ENCODE measurements around the gene MICU1. TPM values are rescaled to one million over a fixed set of nuclear protein-coding genes. Genes with fewer than 3 reads are reported as not detected.
"Not testable (repeated sequence)": the region's sequence is repeated elsewhere in the genome, so short reads cannot be mapped to it uniquely, and the experiment has no call there.

Gene MICU1
- total RNA-seq, 2 experiments from 2014 or later = 9.4 to 12.1 TPM

DNA sequence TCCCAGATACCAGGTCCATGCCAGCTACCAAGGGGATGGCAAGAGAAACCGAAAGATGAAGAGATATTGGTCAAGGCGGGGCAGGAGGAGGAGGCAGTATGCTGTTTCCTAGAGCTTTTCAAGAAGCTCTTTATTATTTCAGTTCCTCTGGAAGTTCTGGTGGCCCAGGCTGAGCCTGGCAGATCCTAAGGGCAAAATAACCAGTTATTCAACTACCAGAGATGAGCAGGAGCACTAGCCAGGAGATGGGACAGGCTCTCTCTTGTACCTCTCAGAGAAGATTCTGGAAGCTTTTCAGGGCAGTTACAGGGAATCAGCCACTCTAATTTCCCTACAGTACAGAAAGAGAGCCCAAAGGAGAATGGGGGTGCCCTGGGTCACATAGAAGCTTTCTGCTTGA lies 276.4 kb downstream of the MICU1 start:
- H3K4me1 Mint-ChIP-seq (ENCODE audit: low read depth) = peaks cover 48% of the 10 kb centered on the region
- peaks cover 50% of the 10 kb centered on the region for H3K36me3 ChIP-seq (ENCODE audit: insufficient read depth, low read length)
- H3K4me1 ChIP-seq (ENCODE audit: insufficient read depth, low read length) = peaks cover 29% of the 10 kb centered on the region
- POLR2A ChIA-PET = interaction anchor here (0.6 to 1.2 kb wide), 2 partner anchors 24 to 263 kb away, joined by 4 to 5 read pairs; no protein-coding TSS in a partner anchor
- H3K27ac Mint-ChIP-seq = peak overlapping the region; percentile 33
- no peaks in the 10 kb centered on the region for H3K9me3 Mint-ChIP-seq
- H3K36me3 Mint-ChIP-seq (ENCODE audit: low read depth) = peaks cover 51% of the 10 kb centered on the region
- H3K27me3 ChIP-seq (ENCODE audit: control insufficient read depth in 1 of 2, insufficient read depth in 2 of 2, low read length in 2 of 2) = no peaks in the 10 kb centered on the region
- intact Hi-C loops (cut with DNase I, micrococcal nuclease) = no loop called here
- ATAC-seq (ENCODE audit: poor library complexity) (no peak), DNase-seq (no peak)
- no peak overlapping the region for H3K27ac ChIP-seq (ENCODE audit: low read depth in 1 of 2, low read length in 2 of 2)
- CTCF ChIA-PET = interaction anchor here (1.4 kb wide), 1 partner anchor 12 kb away, joined by 7 read pairs; no protein-coding TSS in a partner anchor
- no peak overlapping the region for H3K4me3 ChIP-seq (ENCODE audit: low read length)
- TF ChIP-seq, protein P1, sequence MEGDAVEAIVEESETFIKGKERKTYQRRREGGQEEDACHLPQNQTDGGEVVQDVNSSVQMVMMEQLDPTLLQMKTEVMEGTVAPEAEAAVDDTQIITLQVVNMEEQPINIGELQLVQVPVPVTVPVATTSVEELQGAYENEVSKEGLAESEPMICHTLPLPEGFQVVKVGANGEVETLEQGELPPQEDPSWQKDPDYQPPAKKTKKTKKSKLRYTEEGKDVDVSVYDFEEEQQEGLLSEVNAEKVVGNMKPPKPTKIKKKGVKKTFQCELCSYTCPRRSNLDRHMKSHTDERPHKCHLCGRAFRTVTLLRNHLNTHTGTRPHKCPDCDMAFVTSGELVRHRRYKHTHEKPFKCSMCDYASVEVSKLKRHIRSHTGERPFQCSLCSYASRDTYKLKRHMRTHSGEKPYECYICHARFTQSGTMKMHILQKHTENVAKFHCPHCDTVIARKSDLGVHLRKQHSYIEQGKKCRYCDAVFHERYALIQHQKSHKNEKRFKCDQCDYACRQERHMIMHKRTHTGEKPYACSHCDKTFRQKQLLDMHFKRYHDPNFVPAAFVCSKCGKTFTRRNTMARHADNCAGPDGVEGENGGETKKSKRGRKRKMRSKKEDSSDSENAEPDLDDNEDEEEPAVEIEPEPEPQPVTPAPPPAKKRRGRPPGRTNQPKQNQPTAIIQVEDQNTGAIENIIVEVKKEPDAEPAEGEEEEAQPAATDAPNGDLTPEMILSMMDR (IDR thresholded peaks at IDR 0.05) = no peak
- no peaks in the 10 kb centered on the region for H3K27me3 Mint-ChIP-seq
- H3K4me3 Mint-ChIP-seq = peak overlapping the region; percentile 69
- H3K9me3 ChIP-seq (ENCODE audit: control insufficient read depth in 1 of 2, insufficient read depth in 1 of 2, low read length in 2 of 2) = no peaks in the 10 kb centered on the region

DNA sequence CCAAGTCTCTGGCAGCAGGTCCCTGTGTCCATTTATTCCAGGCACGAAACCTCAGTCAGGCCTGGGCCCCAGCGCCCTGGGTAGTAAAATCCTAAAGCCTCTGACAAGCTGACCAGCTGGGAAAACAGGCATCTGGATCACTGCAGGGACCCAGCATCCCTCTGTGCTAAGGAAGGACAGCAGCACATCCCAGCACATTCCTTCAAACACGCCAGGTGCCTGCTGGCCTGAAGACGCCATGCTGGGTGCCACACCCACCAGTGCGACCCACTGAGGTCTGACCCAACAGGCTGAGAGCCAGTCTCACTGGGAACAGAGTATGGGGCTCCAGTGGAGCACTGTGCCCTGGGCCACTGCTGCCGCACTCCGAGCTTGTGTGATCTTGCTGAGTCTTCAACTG lies 277.6 kb downstream of the MICU1 start:
- DNase-seq = no peak
- TF ChIP-seq, protein P1 (IDR thresholded peaks at IDR 0.05) = no peak
- CTCF ChIA-PET = no interaction called here
- intact Hi-C loops (cut with DNase I, micrococcal nuclease) = no loop called here
- Mint-ChIP-seq H3K4me1 (ENCODE audit: low read depth) (peaks cover 38% of the 10 kb centered on the region), H3K36me3 (ENCODE audit: low read depth) (peaks cover 54% of the 10 kb centered on the region), H3K4me3 (no peak overlapping the region), H3K27me3 (no peaks in the 10 kb centered on the region), H3K9me3 (no peaks in the 10 kb centered on the region), H3K27ac (no peak overlapping the region)
- Histone ChIP-seq H3K9me3 (ENCODE audit: control insufficient read depth in 1 of 2, insufficient read depth in 1 of 2, low read length in 2 of 2) (no peaks in the 10 kb centered on the region), H3K27me3 (ENCODE audit: control insufficient read depth in 1 of 2, insufficient read depth in 2 of 2, low read length in 2 of 2) (no peaks in the 10 kb centered on the region), H3K36me3 (ENCODE audit: insufficient read depth, low read length) (peaks cover 60% of the 10 kb centered on the region), H3K27ac (ENCODE audit: low read depth in 1 of 2, low read length in 2 of 2) (no peak overlapping the region), H3K4me3 (ENCODE audit: low read length) (no peak overlapping the region), H3K4me1 (ENCODE audit: insufficient read depth, low read length) (peaks cover 20% of the 10 kb centered on the region)
- no peak for ATAC-seq (ENCODE audit: poor library complexity)
- POLR2A ChIA-PET = interaction anchor here (1.0 kb wide), 1 partner anchor 28 kb away, joined by 3 read pairs; no protein-coding TSS in a partner anchor

- H3K4me3 Mint-ChIP-seq; ATAC-seq (ENCODE audit: poor library complexity); H3K9me3 ChIP-seq (ENCODE audit: control insufficient read depth in 1 of 2, insufficient read depth in 1 of 2, low read length in 2 of 2); H3K27ac ChIP-seq (ENCODE audit: low read depth in 1 of 2, low read length in 2 of 2); intact Hi-C loops (cut with DNase I, micrococcal nuclease); H3K4me3 ChIP-seq (ENCODE audit: low read length); H3K9me3 Mint-ChIP-seq; CTCF ChIA-PET; H3K27me3 Mint-ChIP-seq; H3K27ac Mint-ChIP-seq; H3K27me3 ChIP-seq (ENCODE audit: control insufficient read depth in 1 of 2, insufficient read depth in 2 of 2, low read length in 2 of 2); DNase-seq: not testable (repeated sequence)
- peaks cover 57% of the 10 kb centered on the region for H3K36me3 Mint-ChIP-seq (ENCODE audit: low read depth)
- POLR2A ChIA-PET = interaction anchor here (1.2 kb wide), 1 partner anchor 292 kb away, joined by 5 read pairs; no protein-coding TSS in a partner anchor
- H3K4me1 Mint-ChIP-seq (ENCODE audit: low read depth) = peaks cover 17% of the 10 kb centered on the region
- Histone ChIP-seq H3K4me1 (ENCODE audit: insufficient read depth, low read length) (peaks cover 13% of the 10 kb centered on the region), H3K36me3 (ENCODE audit: insufficient read depth, low read length) (peaks cover 64% of the 10 kb centered on the region)
These were observed 279.8 kb downstream of the MICU1 start for GRCh38 chr10:72346117-72346516.

- Histone ChIP-seq H3K27ac (ENCODE audit: low read depth in 1 of 2, low read length in 2 of 2) (no peak overlapping the region), H3K4me3 (ENCODE audit: low read length) (no peak overlapping the region), H3K9me3 (ENCODE audit: control insufficient read depth in 1 of 2, insufficient read depth in 1 of 2, low read length in 2 of 2) (no peaks in the 10 kb centered on the region), H3K36me3 (ENCODE audit: insufficient read depth, low read length) (peaks cover 59% of the 10 kb centered on the region), H3K4me1 (ENCODE audit: insufficient read depth, low read length) (peaks cover 20% of the 10 kb centered on the region), H3K27me3 (ENCODE audit: control insufficient read depth in 1 of 2, insufficient read depth in 2 of 2, low read length in 2 of 2) (no peaks in the 10 kb centered on the region)
- Mint-ChIP-seq H3K36me3 (ENCODE audit: low read depth) (peaks cover 57% of the 10 kb centered on the region), H3K4me3 (no peak overlapping the region), H3K9me3 (no peaks in the 10 kb centered on the region), H3K4me1 (ENCODE audit: low read depth) (peaks cover 22% of the 10 kb centered on the region), H3K27me3 (no peaks in the 10 kb centered on the region), H3K27ac (no peak overlapping the region)
- CTCF ChIA-PET = interaction anchor here (0.7 kb wide), 1 partner anchor 572 kb away, joined by 5 read pairs; no protein-coding TSS in a partner anchor
- POLR2A ChIA-PET = interaction anchor here (1.2 kb wide), 1 partner anchor 291 kb away, joined by 5 read pairs; no protein-coding TSS in a partner anchor
- ATAC-seq (ENCODE audit: poor library complexity) (no peak), DNase-seq (no peak)
- TF ChIP-seq, protein P1 (IDR thresholded peaks at IDR 0.05) = no peak
- intact Hi-C loops (cut with DNase I, micrococcal nuclease) = loop anchor here in 1 of 2 experiments (5.0 kb wide), 1 partner anchor 388 kb away; no protein-coding TSS in a partner anchor
These were observed 280.9 kb downstream of the MICU1 start for GRCh38 chr10:72344932-72345331.
